SK-N-SH (cell line): Measurements from ENCODE around the gene NAXE.

ENCODE experiments used
- CTCF ChIP-seq: fragments of 200-600 bp; sonication (generic); IDR thresholded peaks from 2 replicates; pipeline ENCODE4 v1.6.1; 2017; ENCODE audit warnings: antibody characterized with exemption, mild to moderate bottlenecking, moderate library complexity
- EZH2phosphoT487 ChIP-seq: fragments of 200-600 bp; sonication (generic); IDR thresholded peaks from 2 replicates; pipeline ENCODE4 v1.6.1; 2017; ENCODE audit warnings: low read depth, mixed run types, mild to moderate bottlenecking, antibody characterized with exemption, moderate library complexity, borderline replicate concordance
- REST ChIP-seq: IDR thresholded peaks from 2 replicates; pipeline ENCODE4 v1.6.1; 2012; ENCODE audit warnings: mild to moderate bottlenecking, low read depth, low read length, moderate library complexity

- TF ChIP-seq CTCF (no peak), EZH2phosphoT487 (no peak), REST (no peak)
These were observed 24.4 kb downstream of the NAXE start for GRCh38 chr1:156615946-156616345.
